IPS-15b (cell line): ENCODE results near the gene TPSG1.

Source experiments
- H3K27me3 ChIP-seq: one replicate; pipeline ENCODE4 v1.6.1; 2013; ENCODE audit warnings: low read length; ENCODE audit not compliant: control insufficient read depth, insufficient read depth
- H3K36me3 ChIP-seq: one replicate; pipeline ENCODE4 v1.6.1; 2013; ENCODE audit warnings: low read length; ENCODE audit not compliant: control insufficient read depth, insufficient read depth
- H3K4me1 ChIP-seq: one replicate; pipeline ENCODE4 v1.6.1; 2013; ENCODE audit warnings: mild to moderate bottlenecking, low read length; ENCODE audit not compliant: control insufficient read depth, insufficient read depth
- H3K4me3 ChIP-seq: one replicate; pipeline ENCODE4 v1.5.1; 2013; ENCODE audit warnings: low read depth, low read length
- H3K9ac ChIP-seq: one replicate; pipeline ENCODE4 v1.6.1; 2013; ENCODE audit warnings: low read depth, mild to moderate bottlenecking, low read length
- H3K9me3 ChIP-seq: one replicate; pipeline ENCODE4 v1.6.1; 2013; ENCODE audit warnings: mild to moderate bottlenecking, low read length; ENCODE audit not compliant: control insufficient read depth, insufficient read depth

Gene TPSG1

DNA sequence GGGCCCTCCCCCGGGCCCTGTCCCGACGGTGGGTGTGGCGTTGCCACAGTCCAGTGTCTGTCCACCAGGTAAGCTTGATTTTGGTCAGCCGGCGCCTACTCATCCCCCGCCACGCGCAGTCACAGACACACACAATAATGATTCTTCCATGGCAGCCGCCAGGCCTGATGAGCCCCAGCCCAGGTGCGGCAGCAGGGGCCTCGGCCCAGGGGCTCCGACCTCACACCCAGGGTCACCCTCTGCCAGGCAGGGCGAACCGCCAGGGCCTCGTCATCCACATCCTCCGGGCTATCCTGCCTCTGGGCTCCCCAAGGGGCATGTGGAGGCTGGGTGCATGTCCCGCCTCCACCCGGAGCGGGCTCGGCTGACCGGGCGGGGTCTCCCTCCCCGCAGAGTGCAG lies 7.5 kb downstream of the TPSG1 start:
- Histone ChIP-seq H3K36me3 (peaks cover 66% of the 10 kb centered on the region), H3K4me3 (no peak overlapping the region), H3K4me1 (no peaks in the 10 kb centered on the region), H3K9ac (no peak overlapping the region), H3K27me3 (no peaks in the 10 kb centered on the region), H3K9me3 (no peaks in the 10 kb centered on the region)

DNA sequence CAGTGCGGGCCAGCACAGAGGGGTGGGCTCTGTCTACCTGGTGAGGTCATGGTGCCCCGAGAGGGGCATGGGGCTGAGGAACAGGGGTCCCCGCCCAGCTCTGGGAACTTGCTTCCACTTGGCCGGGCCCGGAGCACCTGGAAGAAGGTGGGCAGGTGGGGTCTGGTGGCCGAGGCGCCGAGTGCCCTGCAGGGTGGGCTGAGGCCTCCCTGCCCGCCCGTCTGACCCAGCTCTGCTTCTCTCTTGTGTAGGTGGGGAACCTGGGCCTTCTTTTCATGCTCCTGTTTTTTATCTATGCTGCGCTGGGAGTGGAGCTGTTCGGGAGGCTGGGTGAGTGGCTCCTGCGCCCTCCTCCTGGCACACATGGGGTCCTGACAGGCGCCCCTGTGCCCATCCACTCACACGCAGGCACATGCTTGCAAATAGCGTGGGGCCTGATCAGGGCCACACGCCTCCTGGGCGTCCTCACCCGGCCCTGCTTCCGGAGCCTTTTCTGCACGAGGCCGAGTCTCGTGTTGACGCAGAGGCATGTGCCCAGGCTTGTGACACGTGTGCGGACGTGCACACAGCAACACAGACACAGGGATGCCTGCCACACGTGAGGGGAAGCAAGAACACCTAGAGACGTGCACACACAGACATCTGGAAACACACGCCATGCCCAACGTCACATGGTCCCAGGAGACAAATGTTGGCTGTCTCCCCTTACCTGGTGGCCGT lies 8.2 kb downstream of the TPSG1 start:
- Histone ChIP-seq H3K27me3 (no peaks in the 10 kb centered on the region), H3K9me3 (no peaks in the 10 kb centered on the region), H3K4me3 (no peak overlapping the region), H3K36me3 (peaks cover 72% of the 10 kb centered on the region), H3K4me1 (no peaks in the 10 kb centered on the region), H3K9ac (no peak overlapping the region)

DNA sequence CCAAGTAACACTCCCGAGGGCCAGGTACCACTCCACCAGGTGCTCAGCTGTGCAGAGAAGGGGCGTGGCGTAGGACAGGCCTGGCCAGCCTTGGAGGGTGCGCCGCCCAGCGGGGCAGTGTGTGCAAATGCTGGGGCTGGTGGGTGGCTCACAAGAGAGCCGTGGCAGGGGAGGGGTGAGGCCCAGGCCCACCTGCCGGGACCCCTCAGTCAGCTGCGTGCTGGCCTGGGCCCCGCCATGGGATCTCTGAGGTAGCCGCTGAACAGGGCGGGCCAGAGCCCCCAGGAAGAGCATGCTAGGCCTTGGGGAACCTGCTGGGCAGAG lies 8.8 kb downstream of the TPSG1 start:
- H3K27me3 ChIP-seq = no peaks in the 10 kb centered on the region
- no peak overlapping the region for H3K4me3 ChIP-seq
- H3K4me1 ChIP-seq = no peaks in the 10 kb centered on the region
- peaks cover 77% of the 10 kb centered on the region for H3K36me3 ChIP-seq
- H3K9ac ChIP-seq = no peak overlapping the region
- no peaks in the 10 kb centered on the region for H3K9me3 ChIP-seq

DNA sequence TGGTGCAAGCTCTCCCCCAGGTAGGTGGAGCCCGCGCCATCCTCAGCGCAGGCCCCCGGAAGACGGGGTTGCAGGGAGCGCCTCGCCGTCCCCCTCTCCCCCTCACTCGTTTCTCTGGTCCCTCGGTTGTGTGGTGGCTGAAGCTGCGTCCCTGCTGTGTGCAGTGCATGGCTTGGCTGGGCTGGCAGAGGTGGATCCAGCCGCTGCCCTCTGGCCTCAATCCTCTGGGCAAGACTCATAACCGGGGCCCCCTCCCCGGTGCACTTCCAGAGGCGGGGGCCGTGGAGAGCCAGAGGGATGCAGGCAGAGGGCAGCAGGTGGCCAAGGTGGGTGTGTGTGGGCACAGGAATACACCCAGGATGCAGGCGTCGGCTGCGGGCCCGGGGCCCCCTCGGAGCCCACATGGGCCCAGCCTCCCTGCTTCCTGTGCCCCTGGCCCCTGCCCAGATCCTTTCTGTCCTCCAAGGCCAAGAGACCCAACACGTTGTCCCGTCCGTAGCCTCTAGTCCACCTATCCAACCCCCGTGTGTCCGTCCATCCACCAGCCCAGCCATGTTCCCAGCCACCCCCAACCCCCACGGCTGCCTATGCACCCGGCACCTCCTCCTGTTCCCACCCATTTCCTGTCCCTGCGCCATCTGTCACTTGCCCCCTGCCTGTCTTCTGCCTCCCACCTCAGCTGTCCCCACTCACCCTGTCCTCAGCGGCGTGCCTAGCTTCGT lies 9.3 kb downstream of the TPSG1 start:
- Histone ChIP-seq H3K9me3 (no peaks in the 10 kb centered on the region), H3K27me3 (no peaks in the 10 kb centered on the region), H3K36me3 (peaks cover 77% of the 10 kb centered on the region), H3K4me1 (no peaks in the 10 kb centered on the region), H3K4me3 (no peak overlapping the region), H3K9ac (no peak overlapping the region)

DNA sequence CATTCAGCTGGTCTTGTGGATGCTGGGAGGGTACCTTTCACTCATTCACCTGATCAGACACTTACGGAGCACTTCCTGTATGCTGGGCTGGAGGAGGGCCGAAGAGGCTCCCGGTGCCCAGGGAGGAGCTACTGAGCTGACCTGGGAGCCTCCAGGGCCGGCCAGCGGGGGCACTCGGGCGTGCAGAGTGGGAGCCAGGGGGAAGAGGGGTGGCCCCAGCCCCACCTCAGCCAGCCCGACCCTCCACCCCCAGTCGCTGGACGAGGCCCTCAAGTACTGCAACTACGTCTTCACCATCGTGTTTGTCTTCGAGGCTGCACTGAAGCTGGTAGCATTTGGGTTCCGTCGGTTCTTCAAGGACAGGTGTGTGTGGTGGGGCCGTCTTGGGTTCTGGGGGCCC lies 10.3 kb downstream of the TPSG1 start:
- peaks cover 71% of the 10 kb centered on the region for H3K36me3 ChIP-seq
- no peaks in the 10 kb centered on the region for H3K9me3 ChIP-seq
- no peak overlapping the region for H3K9ac ChIP-seq
- no peak overlapping the region for H3K4me3 ChIP-seq
- no peaks in the 10 kb centered on the region for H3K4me1 ChIP-seq
- no peaks in the 10 kb centered on the region for H3K27me3 ChIP-seq

DNA sequence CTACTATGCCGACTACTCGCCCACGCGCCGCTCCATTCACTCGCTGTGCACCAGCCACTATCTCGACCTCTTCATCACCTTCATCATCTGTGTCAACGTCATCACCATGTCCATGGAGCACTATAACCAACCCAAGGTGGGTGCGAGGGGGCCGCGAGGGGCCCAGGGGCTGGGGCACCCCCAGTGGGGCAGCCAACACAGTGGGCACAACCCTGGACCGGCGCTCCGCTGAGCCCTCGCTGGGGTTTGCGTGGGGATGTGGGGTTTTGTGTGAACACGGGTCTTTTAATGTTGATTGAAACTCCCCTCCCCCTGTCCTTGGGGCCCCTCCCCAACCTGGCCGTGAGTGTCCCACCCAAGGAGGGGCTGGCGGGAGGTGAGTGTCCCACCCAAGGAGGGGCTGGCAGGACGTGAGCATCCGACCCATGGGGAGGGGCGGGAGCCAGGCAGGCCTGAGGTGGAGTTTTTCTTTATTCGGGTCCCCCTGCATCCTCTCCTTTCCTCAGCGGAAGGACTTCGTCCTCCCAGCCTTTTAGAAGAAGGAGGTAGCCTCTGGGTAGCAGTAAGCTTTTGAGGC lies 11.2 kb downstream of the TPSG1 start:
- H3K9me3 ChIP-seq = no peaks in the 10 kb centered on the region
- H3K4me3 ChIP-seq = no peak overlapping the region
- H3K9ac ChIP-seq = no peak overlapping the region
- H3K36me3 ChIP-seq = peaks cover 69% of the 10 kb centered on the region
- H3K4me1 ChIP-seq = no peaks in the 10 kb centered on the region
- no peaks in the 10 kb centered on the region for H3K27me3 ChIP-seq

DNA sequence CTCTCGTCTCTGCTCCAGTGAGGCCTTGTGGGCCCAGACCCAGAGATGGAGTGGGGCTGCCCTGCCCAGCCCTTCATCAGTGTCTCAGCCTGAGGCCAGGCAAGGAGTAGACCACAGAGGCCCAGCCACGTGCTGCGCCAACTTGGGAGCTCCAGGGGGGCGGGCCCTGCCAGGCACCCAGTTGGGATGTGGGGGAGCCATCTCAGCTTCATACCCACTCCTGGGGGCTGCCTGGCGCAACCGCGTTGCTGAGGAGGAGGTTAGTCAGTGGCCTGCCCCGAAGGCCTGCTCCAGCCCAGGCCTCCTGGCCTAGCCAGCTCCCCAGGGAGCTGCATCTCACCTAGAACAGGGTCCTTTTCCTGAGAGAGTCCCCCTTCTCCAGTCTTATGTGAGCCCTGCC lies 11.8 kb downstream of the TPSG1 start:
- Histone ChIP-seq H3K4me1 (no peaks in the 10 kb centered on the region), H3K36me3 (peaks cover 71% of the 10 kb centered on the region), H3K4me3 (no peak overlapping the region), H3K9ac (no peak overlapping the region), H3K27me3 (no peaks in the 10 kb centered on the region), H3K9me3 (no peaks in the 10 kb centered on the region)

DNA sequence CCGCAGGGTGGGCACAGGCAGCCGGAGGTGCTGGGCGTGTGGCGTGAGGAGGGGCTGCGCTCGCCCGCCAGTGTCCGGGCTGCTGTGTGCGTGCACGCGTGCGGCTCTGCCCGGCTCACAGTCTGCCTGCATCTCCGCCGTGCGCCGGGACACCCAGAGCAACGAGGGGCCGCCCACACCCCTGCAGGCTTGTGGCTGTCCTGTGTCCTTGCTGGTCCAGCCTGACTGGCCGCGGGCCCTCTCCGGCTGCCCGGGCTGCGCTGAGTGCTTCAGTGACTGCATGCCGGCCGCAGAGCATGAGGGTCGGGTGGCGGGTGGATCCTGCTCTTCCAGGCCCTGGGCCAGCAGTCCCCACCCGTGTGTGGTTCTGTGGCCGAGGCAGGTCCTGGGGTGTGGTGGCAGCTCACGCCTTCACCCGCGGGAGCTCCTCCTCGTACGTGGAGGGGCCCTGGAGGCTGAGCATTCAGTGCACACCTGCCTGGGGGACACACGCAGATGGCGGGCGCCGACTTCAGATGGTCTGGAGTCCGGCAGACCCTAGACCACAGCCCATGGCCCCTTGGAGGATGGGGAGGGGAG lies 12.4 kb downstream of the TPSG1 start:
- Histone ChIP-seq H3K36me3 (peaks cover 71% of the 10 kb centered on the region), H3K4me1 (no peaks in the 10 kb centered on the region), H3K27me3 (no peaks in the 10 kb centered on the region), H3K9me3 (no peaks in the 10 kb centered on the region), H3K9ac (no peak overlapping the region), H3K4me3 (no peak overlapping the region)

DNA sequence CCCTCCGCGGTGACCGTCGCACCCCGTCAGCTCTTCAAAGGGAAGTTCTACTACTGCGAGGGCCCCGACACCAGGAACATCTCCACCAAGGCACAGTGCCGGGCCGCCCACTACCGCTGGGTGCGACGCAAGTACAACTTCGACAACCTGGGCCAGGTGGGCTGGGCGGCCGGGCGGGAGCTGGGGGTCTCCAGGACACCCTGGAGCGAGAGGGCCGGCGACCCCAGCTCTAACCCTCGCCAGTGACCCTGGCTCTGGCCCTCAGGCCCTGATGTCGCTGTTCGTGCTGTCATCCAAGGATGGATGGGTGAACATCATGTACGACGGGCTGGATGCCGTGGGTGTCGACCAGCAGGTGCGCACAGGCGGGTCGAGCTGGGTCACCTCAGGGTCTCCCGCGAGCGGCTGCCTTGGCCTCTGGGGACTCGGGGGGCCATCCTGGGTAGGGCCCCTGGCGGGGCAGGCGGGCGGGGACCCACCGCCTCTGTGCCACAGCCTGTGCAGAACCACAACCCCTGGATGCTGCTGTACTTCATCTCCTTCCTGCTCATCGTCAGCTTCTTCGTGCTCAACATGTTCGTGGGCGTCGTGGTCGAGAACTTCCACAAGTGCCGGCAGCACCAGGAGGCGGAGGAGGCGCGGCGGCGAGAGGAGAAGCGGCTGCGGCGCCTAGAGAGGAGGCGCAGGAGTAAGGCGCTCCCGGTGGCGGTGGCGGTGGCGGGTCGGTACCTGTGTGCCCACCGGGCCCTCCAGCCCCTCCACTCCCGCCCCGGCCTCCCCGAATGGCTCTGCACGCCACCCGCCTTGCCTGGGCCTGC lies 13.4 kb downstream of the TPSG1 start:
- Histone ChIP-seq H3K4me1 (no peaks in the 10 kb centered on the region), H3K9me3 (no peaks in the 10 kb centered on the region), H3K36me3 (peaks cover 70% of the 10 kb centered on the region), H3K9ac (no peak overlapping the region), H3K4me3 (no peak overlapping the region), H3K27me3 (no peaks in the 10 kb centered on the region)

DNA sequence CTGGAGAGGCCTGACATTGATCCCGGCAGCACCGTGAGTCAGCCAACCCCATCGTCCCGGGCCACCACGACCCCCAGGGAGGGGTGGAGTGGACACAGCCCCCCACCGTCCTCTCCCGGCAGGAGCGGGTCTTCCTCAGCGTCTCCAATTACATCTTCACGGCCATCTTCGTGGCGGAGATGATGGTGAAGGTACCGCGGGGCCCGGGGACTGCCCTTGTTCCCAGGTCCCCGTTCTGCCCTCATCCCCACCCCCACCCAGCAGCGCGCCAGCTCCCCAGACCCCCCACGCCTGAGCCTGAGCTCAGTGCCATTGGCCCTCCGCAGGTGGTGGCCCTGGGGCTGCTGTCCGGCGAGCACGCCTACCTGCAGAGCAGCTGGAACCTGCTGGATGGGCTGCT lies 14.6 kb downstream of the TPSG1 start:
- H3K4me3 ChIP-seq = no peak overlapping the region
- H3K9me3 ChIP-seq = no peaks in the 10 kb centered on the region
- H3K9ac ChIP-seq = no peak overlapping the region
- peaks cover 66% of the 10 kb centered on the region for H3K36me3 ChIP-seq
- H3K4me1 ChIP-seq = no peaks in the 10 kb centered on the region
- H3K27me3 ChIP-seq = no peaks in the 10 kb centered on the region

DNA sequence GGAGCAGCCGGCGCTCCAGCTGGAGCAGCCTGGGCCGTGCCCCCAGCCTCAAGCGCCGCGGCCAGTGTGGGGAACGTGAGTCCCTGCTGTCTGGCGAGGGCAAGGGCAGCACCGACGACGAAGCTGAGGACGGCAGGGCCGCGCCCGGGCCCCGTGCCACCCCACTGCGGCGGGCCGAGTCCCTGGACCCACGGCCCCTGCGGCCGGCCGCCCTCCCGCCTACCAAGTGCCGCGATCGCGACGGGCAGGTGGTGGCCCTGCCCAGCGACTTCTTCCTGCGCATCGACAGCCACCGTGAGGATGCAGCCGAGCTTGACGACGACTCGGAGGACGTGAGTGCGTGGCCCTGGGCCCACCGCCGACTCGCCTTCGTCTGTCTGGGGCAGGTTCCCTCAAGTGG lies 16.0 kb downstream of the TPSG1 start:
- H3K27me3 ChIP-seq = no peaks in the 10 kb centered on the region

More for the DNA sequence above, 16.0 kb downstream of the TPSG1 start:
- H3K4me1 ChIP-seq = no peaks in the 10 kb centered on the region
- no peak overlapping the region for H3K9ac ChIP-seq
- H3K36me3 ChIP-seq = peaks cover 61% of the 10 kb centered on the region
- H3K4me3 ChIP-seq = no peak overlapping the region
- no peaks in the 10 kb centered on the region for H3K9me3 ChIP-seq
